ENCODE data around the gene FNBP1L.

The FNBP1L gene

DNA sequence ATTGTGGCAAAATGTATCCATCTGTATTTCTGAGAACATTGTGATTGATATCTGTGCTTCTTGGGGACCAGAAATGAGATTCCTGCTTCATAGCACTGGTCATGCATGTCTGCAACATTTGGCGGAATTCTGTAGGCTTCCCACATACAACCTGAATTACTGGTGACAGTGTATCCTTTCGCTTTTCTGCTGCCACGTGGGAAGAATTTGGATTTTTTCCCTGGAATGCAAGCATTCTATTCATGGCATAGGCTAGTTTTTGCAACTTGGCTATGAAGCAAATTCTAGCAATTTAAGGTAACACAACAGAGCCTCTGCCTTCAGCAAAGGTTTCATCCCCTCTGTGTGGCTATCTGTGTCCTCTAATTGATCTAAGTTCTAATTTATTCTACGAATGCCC is 147.8 kb downstream of the FNBP1L start:
- no peak for DNase-seq

DNA sequence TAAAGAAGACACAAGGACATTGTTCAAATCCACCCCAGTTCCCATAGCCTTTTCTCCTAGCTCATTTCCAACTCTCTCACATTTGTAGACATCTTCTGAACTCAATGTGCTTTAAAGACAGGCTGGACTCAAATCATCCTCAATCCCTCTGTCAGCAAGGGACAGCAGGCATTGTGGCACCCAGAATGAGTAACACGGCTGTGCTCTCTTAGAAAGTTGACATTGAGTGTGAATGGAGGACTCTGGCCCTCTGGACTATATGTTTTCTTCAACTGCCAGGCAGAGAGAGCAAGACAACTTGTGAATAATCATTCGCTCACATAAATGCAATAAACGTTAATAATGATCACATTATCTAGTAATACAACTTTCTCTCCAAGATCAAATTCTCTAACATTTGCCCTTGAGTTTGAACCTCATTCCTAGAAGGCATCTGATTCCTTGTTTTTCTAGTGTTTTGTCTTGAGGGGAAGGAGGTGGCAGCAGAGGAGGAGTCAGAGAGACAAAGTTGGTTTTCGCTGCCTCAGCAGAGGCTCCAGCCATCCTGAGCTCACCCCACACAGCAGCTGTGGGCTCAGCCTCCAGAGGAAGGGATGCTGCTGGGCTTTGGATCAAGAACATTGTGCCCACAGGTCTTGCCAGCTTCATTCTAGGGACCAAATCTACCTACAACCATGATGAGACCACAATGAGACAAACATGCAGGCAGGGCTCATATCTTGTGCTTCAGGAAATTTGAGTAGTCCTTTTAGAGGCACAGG is 148.6 kb downstream of the FNBP1L start:
- DNase-seq: no peak

GRCh38 chr1:93597709-93598108 is 149.8 kb downstream of the FNBP1L start:
- no peak for DNase-seq

- DNase-seq: no peak
Observed at GRCh38 chr1:93598396-93598795, 150.5 kb downstream of the FNBP1L start.

DNA sequence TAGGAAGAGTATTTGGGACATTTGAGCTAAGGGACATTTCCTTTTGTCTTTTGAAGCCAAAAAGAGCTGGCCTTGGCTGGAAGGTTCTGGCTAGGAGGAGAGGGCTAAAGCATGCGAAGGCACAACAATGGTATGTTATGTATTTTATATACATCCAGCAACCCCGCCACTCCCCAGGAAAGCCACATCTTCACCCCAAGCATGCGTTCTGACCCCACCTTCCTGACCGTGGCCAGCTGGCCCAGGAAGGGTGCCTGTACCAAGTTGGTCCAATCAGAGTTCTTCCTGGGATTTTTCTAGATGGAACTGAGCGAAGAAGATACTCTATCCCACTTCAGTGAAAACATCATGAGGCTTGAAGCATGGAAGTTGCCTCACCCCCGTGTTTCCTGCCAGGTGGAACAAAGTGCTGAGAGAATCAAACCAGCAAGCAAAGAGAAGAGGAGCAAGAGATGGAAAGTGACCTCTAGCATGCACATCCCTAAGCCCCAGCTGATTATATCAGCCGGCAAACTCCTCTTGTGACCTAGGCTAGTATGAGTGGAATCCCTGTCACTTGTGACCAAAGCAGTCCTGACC is 151.0 kb downstream of the FNBP1L start:
- no peak for DNase-seq

GRCh38 chr1:93599479-93599878 is 151.6 kb downstream of the FNBP1L start:
- no peak for DNase-seq

DNA sequence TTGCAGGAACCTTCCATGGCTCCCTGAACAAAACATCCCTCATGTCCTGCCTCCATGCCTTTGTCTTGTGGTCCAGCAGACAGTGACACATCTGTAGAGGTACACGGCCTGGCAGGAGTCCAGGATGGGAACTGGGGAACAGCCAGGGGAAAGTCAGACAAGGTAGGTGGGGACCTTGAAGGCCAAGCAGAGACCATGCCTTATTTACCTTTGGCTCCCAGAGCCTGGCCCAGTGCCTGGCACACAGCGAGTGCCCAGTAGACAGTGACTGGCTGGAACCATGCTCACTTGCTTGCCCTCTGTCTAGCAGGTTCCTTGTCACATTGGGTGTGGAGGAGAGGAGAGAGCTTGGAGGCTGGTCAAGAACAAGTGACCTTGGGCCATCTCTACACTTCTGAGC is 152.7 kb downstream of the FNBP1L start:
- no peak for DNase-seq

DNA sequence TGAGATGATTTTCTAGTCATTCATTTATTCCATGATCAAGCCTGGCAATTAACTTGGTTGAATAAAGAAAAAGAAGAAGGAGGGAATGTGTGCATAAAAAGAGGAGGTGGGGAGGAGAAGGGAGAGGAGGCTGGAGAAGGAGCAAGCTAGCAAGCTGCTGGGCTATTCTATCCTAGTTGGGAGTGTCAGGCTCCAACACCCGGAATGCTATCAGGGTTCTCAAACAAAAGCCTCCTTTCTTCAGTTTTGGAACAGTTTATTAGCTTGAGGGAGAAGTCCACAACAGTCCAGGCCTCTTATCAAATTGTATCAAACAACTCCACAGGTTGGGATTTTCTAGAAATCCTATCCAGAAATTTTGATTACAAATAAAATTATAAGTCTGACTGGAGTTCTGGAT is 153.8 kb downstream of the FNBP1L start:
- DNase-seq: no peak

GRCh38 chr1:93602101-93602500 is 154.2 kb downstream of the FNBP1L start:
- DNase-seq: no peak

- DNase-seq: no peak
Observed at GRCh38 chr1:93603106-93603505, 155.2 kb downstream of the FNBP1L start.

GRCh38 chr1:93603601-93604000 is 155.7 kb downstream of the FNBP1L start:
- DNase-seq: no peak
